ENCODE data around the gene MARVELD1.
"Not testable (repeated sequence)": the region's sequence is repeated elsewhere in the genome, so short reads cannot be mapped to it uniquely, and the experiment has no call there.

Gene MARVELD1

DNA sequence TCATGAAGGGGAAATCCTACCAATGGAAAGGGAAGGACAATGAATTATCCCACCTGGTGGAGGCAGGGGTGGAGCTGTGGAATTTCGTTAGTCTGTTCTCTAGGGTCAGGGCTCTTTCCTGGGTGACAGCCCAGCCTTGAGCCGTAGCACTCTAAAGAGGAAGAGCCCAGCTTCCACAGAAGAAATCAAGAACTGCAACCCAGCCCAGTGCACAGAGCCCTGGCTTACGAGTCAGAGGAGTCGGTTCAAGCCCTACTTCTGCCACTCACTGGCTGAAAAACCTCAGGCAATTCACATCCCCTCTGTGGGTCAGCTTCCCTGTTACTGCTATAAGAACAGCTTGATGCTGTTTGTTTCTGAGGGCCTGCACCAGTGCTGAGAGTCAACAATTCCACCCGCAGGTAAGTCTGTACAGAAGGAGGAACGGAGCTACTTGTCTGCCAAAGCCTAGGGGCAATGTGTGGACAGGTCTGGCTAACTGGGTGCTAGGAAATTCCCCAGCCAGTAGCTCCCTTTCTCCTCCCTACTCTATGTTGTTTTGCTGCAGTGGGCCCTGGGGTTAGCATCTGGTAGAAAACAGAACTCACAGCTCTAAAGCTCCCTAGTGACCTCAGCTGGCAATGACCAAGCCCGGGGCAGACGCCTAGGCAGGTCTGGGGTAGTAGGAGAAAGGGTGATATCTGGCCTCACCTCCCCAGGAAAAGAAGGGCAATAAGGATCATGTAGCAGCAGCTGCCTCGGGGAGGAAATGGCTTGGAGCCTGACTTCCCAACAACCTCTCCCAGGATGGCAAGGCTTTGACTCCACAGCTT is 29.8 kb upstream of the MARVELD1 start:
- no peak for DNase-seq (ENCODE audit: extremely low read depth, insufficient read length)
- H3K27me3 ChIP-seq (replicated peaks; ENCODE audit: control insufficient read depth, insufficient read depth, low read length) = no peaks in the 10 kb centered on the region
- H3K36me3 ChIP-seq (ENCODE audit: control insufficient read depth, insufficient read depth, low read length) = no peaks in the 10 kb centered on the region
- TF ChIP-seq, protein P1, sequence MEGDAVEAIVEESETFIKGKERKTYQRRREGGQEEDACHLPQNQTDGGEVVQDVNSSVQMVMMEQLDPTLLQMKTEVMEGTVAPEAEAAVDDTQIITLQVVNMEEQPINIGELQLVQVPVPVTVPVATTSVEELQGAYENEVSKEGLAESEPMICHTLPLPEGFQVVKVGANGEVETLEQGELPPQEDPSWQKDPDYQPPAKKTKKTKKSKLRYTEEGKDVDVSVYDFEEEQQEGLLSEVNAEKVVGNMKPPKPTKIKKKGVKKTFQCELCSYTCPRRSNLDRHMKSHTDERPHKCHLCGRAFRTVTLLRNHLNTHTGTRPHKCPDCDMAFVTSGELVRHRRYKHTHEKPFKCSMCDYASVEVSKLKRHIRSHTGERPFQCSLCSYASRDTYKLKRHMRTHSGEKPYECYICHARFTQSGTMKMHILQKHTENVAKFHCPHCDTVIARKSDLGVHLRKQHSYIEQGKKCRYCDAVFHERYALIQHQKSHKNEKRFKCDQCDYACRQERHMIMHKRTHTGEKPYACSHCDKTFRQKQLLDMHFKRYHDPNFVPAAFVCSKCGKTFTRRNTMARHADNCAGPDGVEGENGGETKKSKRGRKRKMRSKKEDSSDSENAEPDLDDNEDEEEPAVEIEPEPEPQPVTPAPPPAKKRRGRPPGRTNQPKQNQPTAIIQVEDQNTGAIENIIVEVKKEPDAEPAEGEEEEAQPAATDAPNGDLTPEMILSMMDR (IDR thresholded peaks at IDR 0.05; ENCODE audit: insufficient read depth, low read length, poor library complexity, severe bottlenecking) = no peak
- no peak overlapping the region for H3K4me3 ChIP-seq (replicated peaks; ENCODE audit: low read depth, low read length)

- not testable (repeated sequence) for DNase-seq (ENCODE audit: extremely low read depth, insufficient read length); H3K36me3 ChIP-seq (ENCODE audit: control insufficient read depth, insufficient read depth, low read length); H3K4me3 ChIP-seq (replicated peaks; ENCODE audit: low read depth, low read length); H3K27me3 ChIP-seq (replicated peaks; ENCODE audit: control insufficient read depth, insufficient read depth, low read length)
Measured at GRCh38 chr10:97684368-97684713, 29.2 kb upstream of the MARVELD1 start.

DNA sequence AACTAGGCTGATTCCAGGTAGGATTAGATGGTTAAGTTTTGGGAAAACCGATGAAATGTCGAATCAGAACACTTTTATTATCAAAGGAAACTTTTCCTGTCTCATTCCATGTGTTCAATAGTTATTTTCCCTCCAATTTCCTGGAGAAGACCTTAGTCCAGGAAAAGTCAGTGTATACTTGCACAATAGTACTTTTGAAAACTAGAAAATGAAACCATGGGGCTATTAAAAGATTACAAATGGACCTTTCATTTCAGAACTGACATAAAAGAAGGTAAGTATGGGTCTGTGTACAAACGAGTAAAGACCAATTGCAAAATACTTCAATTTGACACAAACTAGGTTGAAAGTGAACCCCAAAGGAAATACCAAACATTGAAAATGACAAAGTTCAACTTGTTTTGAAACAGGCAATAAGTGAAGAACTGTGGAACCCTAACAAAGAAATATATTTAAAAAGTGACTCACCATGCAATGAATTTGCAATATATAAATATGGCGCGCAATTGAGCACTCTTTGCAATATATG is 28.6 kb upstream of the MARVELD1 start:
- no peaks in the 10 kb centered on the region for H3K27me3 ChIP-seq (replicated peaks; ENCODE audit: control insufficient read depth, insufficient read depth, low read length)
- DNase-seq (ENCODE audit: extremely low read depth, insufficient read length) = no peak
- H3K36me3 ChIP-seq (ENCODE audit: control insufficient read depth, insufficient read depth, low read length) = no peaks in the 10 kb centered on the region
- no peak overlapping the region for H3K4me3 ChIP-seq (replicated peaks; ENCODE audit: low read depth, low read length)
- TF ChIP-seq, protein P1 (IDR thresholded peaks at IDR 0.05; ENCODE audit: insufficient read depth, low read length, poor library complexity, severe bottlenecking) = no peak

DNA sequence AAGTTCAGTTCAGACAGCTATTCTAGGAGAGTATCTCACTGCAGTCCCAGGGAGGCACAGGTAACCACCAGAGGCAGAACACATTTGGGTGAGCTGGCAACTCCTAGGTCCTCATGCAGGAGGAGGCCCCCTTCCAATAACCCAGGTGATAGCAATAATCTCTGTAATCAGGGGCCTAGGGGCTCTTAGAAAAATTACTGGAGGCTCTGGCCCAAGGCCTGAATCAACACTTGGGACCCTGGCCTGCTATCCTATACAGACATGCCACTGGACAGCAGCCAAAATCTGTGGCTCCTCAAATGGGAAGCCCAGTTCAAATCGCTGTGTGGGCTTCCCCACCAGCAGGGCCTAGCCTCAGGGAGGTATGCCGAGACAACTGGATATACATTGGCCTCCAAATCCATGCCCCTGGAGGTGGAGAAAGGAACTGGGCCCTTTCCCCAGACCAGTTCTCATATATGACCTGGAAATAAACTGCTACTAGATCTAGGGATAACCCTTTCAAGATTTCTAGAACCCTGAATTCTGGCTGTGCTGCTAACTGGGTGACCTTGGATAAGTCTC is 28.1 kb upstream of the MARVELD1 start:
- H3K27me3 ChIP-seq (replicated peaks; ENCODE audit: control insufficient read depth, insufficient read depth, low read length) = no peaks in the 10 kb centered on the region
- H3K36me3 ChIP-seq (ENCODE audit: control insufficient read depth, insufficient read depth, low read length) = no peaks in the 10 kb centered on the region
- TF ChIP-seq, protein P1 (IDR thresholded peaks at IDR 0.05; ENCODE audit: insufficient read depth, low read length, poor library complexity, severe bottlenecking) = no peak
- no peak for DNase-seq (ENCODE audit: extremely low read depth, insufficient read length)
- H3K4me3 ChIP-seq (replicated peaks; ENCODE audit: low read depth, low read length) = no peak overlapping the region

- H3K36me3 ChIP-seq (ENCODE audit: control insufficient read depth, insufficient read depth, low read length) = no peaks in the 10 kb centered on the region
- H3K4me3 ChIP-seq (replicated peaks; ENCODE audit: low read depth, low read length) = peak overlapping the region; percentile 69
- no peaks in the 10 kb centered on the region for H3K27me3 ChIP-seq (replicated peaks; ENCODE audit: control insufficient read depth, insufficient read depth, low read length)
- DNase-seq (ENCODE audit: extremely low read depth, insufficient read length) = peak; percentile 23
- TF ChIP-seq, protein P1 (IDR thresholded peaks at IDR 0.05; ENCODE audit: insufficient read depth, low read length, poor library complexity, severe bottlenecking) = no peak
Measured at GRCh38 chr10:97686301-97686961, 27.1 kb upstream of the MARVELD1 start.
